Transverse colon (tissue), 4 donors: Measurements from ENCODE around the gene SLC9A1. TPM values are rescaled to one million over a fixed set of nuclear protein-coding genes. Genes with fewer than 3 reads are reported as not detected.

Experiments
- DNase-seq: peaks from one replicate; pipeline ENCODE4 v3.0.0-alpha.2; 2019
- H3K27ac ChIP-seq, 4 donors: fragments of 200-600 bp; sonication (generic); 2 replicates each; pipeline ENCODE4 v1.5.1; 2016 to 2018; ENCODE audit warnings: inconsistent platforms in 4 of 4
- H3K27me3 ChIP-seq: fragments of 200-600 bp; sonication (generic); 2 replicates; pipeline ENCODE4 v1.5.1; 2017; ENCODE audit warnings: inconsistent platforms
- H3K36me3 ChIP-seq, 4 donors: fragments of 200-600 bp; sonication (generic); 2 replicates each; pipeline ENCODE4 v1.5.1; 2017 to 2019; ENCODE audit warnings: inconsistent platforms in 4 of 4
- H3K4me1 ChIP-seq, 4 donors: fragments of 200-600 bp; sonication (generic); 2 replicates each; pipeline ENCODE4 v1.5.1; 2017 to 2020; ENCODE audit warnings: inconsistent platforms in 4 of 4
- H3K4me3 ChIP-seq, 4 donors: fragments of 200-600 bp; sonication (generic); 1 replicate in 1 of 4; 2 replicates in 3 of 4; pipeline versions ENCODE4 v1.5.1 to v1.6.1; 2017 to 2019; ENCODE audit warnings: inconsistent platforms in 4 of 4
- H3K9me3 ChIP-seq, 2 donors: fragments of 200-600 bp; sonication (generic); 2 replicates each; pipeline ENCODE4 v1.5.1; 2017 to 2019; ENCODE audit warnings: inconsistent platforms in 2 of 2
- CTCF ChIP-seq, 5 experiments: fragments of 200-600 bp in 3 of 5; fragments of 450-650 bp in 2 of 5; sonication (generic) in 3 of 5; IDR thresholded peaks; 1 replicate in 2 of 5; 2 replicates in 3 of 5; pipeline ENCODE4 v1.5.1; 2016 to 2017; ENCODE audit warnings: antibody characterized with exemption in 5 of 5, inconsistent platforms in 3 of 5, mild to moderate bottlenecking in 2 of 5, moderate library complexity in 1 of 5
- EP300 ChIP-seq: sonication (generic); formaldehyde crosslinking; IDR thresholded peaks from one replicate; pipeline ENCODE4 v1.6.1; 2017; ENCODE audit warnings: antibody characterized with exemption, low read depth
- POLR2A ChIP-seq: fragments of 450-650 bp; IDR thresholded peaks from one replicate; pipeline ENCODE4 v1.6.1; 2016; ENCODE audit warnings: antibody characterized with exemption, mild to moderate bottlenecking, moderate library complexity
- POLR2AphosphoS5 ChIP-seq, 3 donors: sonication (generic); formaldehyde crosslinking; IDR thresholded peaks; one replicate each; pipeline ENCODE4 v1.6.1; 2016; ENCODE audit warnings: antibody characterized with exemption in 3 of 3
- WGBS, 2 donors: methylation state at CpG; one replicate each; pipeline ENCODE4 v1.1.5; 2018; ENCODE audit warnings: low coverage in 1 of 2; 5-methylcytosine and 5-hydroxymethylcytosine counted together
- in situ Hi-C, 4 donors: fragments of 200-750 bp; cut with MboI; loops; one replicate each; pipeline versions ENCODE4 v1.15.0 to v1.15.1; 2017; ENCODE audit warnings: low sequenced_read_pairs in 3 of 4, low pct_ligation_motif_present in 1 of 4, low pct_unique_long_range_greater_than_20kb in 1 of 4
- intact Hi-C: fragments of 100-400 bp; cut with DNase I; formaldehyde crosslinking; loops from one replicate; pipeline ENCODE4 v1.15.1; 2023; ENCODE audit warnings: low total_unique reads
- total RNA-seq, 4 donors: library from RNA; depleted of rRNA; stranded (reverse); fragments of >200 nt; gene quantifications; one replicate each; pipeline ENCODE4 v1.1.0, GENCODE V29; 2016

The SLC9A1 gene
- total RNA-seq, 4 donors from 2014 or later: 17.9 to 140 (median 101) TPM

DNA sequence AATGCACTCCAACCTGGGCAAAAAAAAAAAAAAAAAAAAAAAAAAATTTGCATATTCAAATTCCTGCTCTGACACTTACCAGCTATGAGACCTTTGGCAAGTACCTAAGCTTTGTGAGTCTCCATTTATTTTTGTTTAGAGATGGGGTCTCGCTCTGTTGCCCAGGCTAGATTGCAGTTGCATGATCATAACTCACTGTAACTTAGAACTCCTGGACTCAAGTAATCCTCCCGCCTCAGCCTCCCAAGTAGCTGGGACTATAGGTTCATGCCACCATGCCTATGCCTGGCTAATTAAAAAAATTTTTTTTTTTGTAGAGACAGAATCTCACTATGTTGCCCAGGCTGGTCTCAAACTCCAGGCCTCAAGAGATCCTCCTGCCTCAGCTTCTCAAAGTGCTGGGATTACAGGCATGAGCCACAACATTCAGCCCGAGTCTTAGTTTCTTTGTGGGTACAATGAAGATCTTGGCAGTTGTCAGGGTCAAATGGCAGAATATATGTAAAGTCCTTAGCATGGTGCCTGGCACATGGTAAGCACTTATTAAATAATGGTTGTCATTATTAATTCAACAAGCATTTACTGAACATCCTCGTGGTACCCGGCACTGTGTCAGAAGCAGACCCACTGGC is 88.8 kb downstream of the SLC9A1 start:
- H3K4me1 ChIP-seq: no peaks in the 10 kb centered on the region
- no peaks in the 10 kb centered on the region for H3K9me3 ChIP-seq
- intact Hi-C loops: no loop called here
- no peak overlapping the region for H3K4me3 ChIP-seq
- H3K27me3 ChIP-seq: no peaks in the 10 kb centered on the region
- H3K27ac ChIP-seq: no peak overlapping the region
- WGBS, 2 donors: 91 to 95% methylated on average over 2 to 5 of the region's 5 CpGs
- TF ChIP-seq POLR2AphosphoS5 (IDR thresholded peaks at IDR 0.05) (no peak), CTCF (IDR thresholded peaks at IDR 0.05) (no peak), POLR2A (no peak), EP300 (no peak)
- DNase-seq: no peak
- in situ Hi-C loops: no loop called here
- no peaks in the 10 kb centered on the region for H3K36me3 ChIP-seq

- no peak for DNase-seq
- Histone ChIP-seq H3K36me3 (no peaks in the 10 kb centered on the region), H3K27me3 (no peaks in the 10 kb centered on the region), H3K27ac (no peak overlapping the region), H3K4me1 (peaks cover 0 to 12% (median 8%) of the 10 kb centered on the region in 4 donors), H3K9me3 (no peaks in the 10 kb centered on the region), H3K4me3 (no peak overlapping the region)
- 86 to 100% methylated on average over 1 to 8 of the region's 8 CpGs for WGBS, 2 donors
- intact Hi-C loops (no loop called here), in situ Hi-C loops (no loop called here)
- TF ChIP-seq CTCF (IDR thresholded peaks at IDR 0.05) (no peak), EP300 (no peak), POLR2A (no peak), POLR2AphosphoS5 (IDR thresholded peaks at IDR 0.05) (no peak)
Measured at GRCh38 chr1:27060891-27061290, 94.0 kb downstream of the SLC9A1 start.

DNA sequence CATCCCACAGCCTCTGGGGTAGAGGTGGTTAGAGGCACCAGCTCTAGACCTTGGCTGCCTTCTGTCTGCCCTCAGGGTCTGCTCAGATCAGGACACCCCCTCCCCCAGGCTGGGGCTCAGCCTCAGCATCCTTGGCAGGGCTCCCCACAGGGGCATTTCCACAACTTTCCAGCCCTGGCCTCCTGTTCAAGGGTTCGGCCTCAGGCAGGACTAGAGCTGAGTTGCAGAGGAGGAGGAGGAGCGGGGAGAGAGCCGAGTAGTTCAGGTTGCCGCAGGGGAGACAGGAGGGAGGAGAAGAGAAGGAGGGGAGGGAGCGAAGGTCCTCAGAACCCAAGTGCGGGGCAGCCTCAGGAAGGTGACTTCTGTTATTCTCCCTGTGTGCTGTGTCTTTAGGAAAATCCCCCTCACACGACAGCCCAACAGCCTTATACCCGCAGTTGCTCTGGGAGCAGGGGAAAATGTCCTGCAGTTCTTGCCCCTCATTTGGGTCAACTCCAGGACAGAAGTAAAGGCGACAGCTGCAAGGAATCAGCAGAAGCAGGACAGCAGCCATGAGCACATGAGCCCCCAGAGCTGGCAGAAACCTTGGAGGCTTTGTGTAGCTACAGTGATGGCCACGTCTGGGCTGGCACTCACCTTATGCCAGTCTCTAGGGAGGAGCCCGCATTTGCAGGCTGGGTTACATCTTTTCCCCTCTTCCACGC is 95.8 kb downstream of the SLC9A1 start:
- intact Hi-C loops (no loop called here), in situ Hi-C loops (no loop called here)
- H3K4me3 ChIP-seq: no peak overlapping the region
- H3K36me3 ChIP-seq: no peaks in the 10 kb centered on the region
- H3K9me3 ChIP-seq: no peaks in the 10 kb centered on the region
- no peak overlapping the region for H3K27ac ChIP-seq
- no peaks in the 10 kb centered on the region for H3K27me3 ChIP-seq
- peaks cover 0 to 12% (median 8%) of the 10 kb centered on the region in 4 donors for H3K4me1 ChIP-seq
- TF ChIP-seq POLR2AphosphoS5 (IDR thresholded peaks at IDR 0.05) (no peak), EP300 (no peak), POLR2A (no peak), CTCF (IDR thresholded peaks at IDR 0.05) (no peak)
- no peak for DNase-seq
- 85% methylated on average over 12 of the region's 12 CpGs; no CpG with 5 or more reads in 1 of the 2 donors for WGBS, 2 donors

DNA sequence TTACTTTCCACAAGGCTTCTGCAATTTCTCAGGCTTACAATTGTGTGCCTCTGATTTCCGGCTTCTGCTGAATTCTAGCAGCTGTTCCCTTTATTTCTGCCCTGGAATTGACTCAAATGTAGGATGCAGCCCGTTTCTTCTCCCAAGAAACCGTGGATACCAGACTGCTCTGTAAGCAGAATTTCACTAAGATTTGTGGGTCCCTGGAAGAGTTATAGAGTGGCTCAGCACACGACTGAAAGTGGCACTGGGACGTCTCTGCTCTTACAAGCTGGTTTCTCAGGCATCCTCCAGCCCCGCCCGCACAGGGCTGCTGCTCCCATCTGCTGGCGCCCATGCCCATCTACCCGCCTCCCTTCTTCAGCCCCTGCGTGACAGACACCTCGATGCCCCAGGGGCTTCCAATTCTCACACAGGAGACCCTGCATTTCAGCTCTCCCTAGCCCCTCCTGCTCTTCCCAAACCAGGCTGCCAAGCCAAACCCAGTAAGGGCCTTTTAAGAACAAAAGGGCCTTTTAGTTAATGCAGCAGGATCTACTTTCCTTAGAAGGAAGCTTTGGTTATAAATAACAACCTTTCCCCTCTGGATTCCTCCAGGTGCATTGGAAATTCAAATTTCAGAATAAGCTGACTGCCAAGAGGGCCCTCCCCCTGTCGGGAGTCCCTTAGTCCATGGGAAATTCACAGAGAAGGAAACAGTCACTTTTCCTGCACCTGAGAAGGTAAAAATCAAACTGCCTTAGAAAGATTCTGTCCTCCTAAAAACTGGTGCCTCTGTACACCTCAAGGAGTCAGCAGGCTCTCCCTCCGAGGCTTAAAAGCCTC is 96.9 kb downstream of the SLC9A1 start:
- Histone ChIP-seq H3K9me3 (no peaks in the 10 kb centered on the region), H3K27ac (peak overlapping the region; percentile 0 to 52 (median 26)), H3K36me3 (no peaks in the 10 kb centered on the region), H3K4me3 (no peak overlapping the region), H3K4me1 (peaks cover 0 to 12% (median 8%) of the 10 kb centered on the region in 4 donors), H3K27me3 (no peaks in the 10 kb centered on the region)
- 20 to 25% methylated on average over 4 to 13 of the region's 13 CpGs for WGBS, 2 donors
- DNase-seq: peak; percentile 20
- TF ChIP-seq POLR2AphosphoS5 (IDR thresholded peaks at IDR 0.05): no peak
- TF ChIP-seq CTCF (IDR thresholded peaks at IDR 0.05): no peak
- TF ChIP-seq POLR2A: no peak
- TF ChIP-seq EP300: no peak
- intact Hi-C loops: no loop called here
- in situ Hi-C loops: no loop called here
